IMR-90 (cell line): ENCODE data around the gene MINDY1. TPM values are rescaled to one million over a fixed set of nuclear protein-coding genes. Genes with fewer than 3 reads are reported as not detected.

Experiments
- ATAC-seq: fragments of 200-7000 bp; cut with Tn5 transposase; 2 replicates; pipeline ENCODE4 v1.9.1; 2020; ENCODE audit warnings: low read depth, mild to moderate bottlenecking, moderate library complexity
- BruUV-seq: library from RNA; stranded (reverse); fragments of 400-500 nt; replicated peaks from 2 replicates; lab custom pipeline; 2021; lab: Mats Ljungman, UMichigan
- CTCF ChIA-PET: fragments of 300-600 bp; formaldehyde crosslinking; extraction: SDS; loops from one replicate; lab custom pipeline; 2021; ENCODE audit warnings: antibody characterized with exemption; lab: Yijun Ruan, JAX
- POLR2A ChIA-PET: fragments of 300-600 bp; sonication (Branson Sonifier 250); formaldehyde crosslinking; loops from one replicate; lab custom pipeline; 2022; ENCODE audit warnings: antibody characterized with exemption; ENCODE audit not compliant: unreplicated experiment; lab: Charles Lee
- DNase-seq: peaks from one replicate; pipeline ENCODE4 v3.0.0; 2013
- H2AFZ ChIP-seq: replicated peaks from 2 replicates; pipeline ENCODE3; 2013; ENCODE audit warnings: low read length, mild to moderate bottlenecking; ENCODE audit not compliant: poor library complexity
- H2AK5ac ChIP-seq: 2 replicates; pipeline ENCODE4 v1.6.1; 2013; ENCODE audit warnings: low read depth, low read length, inconsistent platforms
- H2AK9ac ChIP-seq: replicated peaks from 2 replicates; pipeline ENCODE3; 2013; ENCODE audit warnings: mild to moderate bottlenecking, low read depth, low read length, moderate library complexity; ENCODE audit not compliant: poor library complexity
- H2BK120ac ChIP-seq: 2 replicates; pipeline ENCODE4 v1.6.1; 2013; ENCODE audit warnings: low read depth, low read length, inconsistent platforms
- H2BK15ac ChIP-seq: 3 replicates; pipeline ENCODE4 v1.6.1; 2013; ENCODE audit warnings: low read depth, low read length, inconsistent platforms
- H2BK20ac ChIP-seq: 2 replicates; pipeline ENCODE4 v1.6.1; 2013; ENCODE audit warnings: low read depth, mild to moderate bottlenecking, inconsistent platforms, low read length, moderate library complexity
- H2BK5ac ChIP-seq: 2 replicates; pipeline ENCODE4 v1.6.1; 2013; ENCODE audit warnings: mild to moderate bottlenecking, low read depth, low read length, inconsistent platforms; ENCODE audit not compliant: poor library complexity, severe bottlenecking
- H3K14ac ChIP-seq: replicated peaks from 2 replicates; pipeline ENCODE4 v1.6.1; 2013; ENCODE audit warnings: low read depth, low read length, inconsistent platforms
- H3K18ac ChIP-seq: 2 replicates; pipeline ENCODE4 v1.6.1; 2013; ENCODE audit warnings: low read depth, low read length, control low read depth
- H3K23ac ChIP-seq: 2 replicates; pipeline ENCODE4 v1.6.1; 2013; ENCODE audit warnings: low read depth, low read length, inconsistent platforms
- H3K27ac ChIP-seq: 2 replicates; pipeline ENCODE4 v1.5.1; 2013; ENCODE audit warnings: mild to moderate bottlenecking, control low read depth, low read length; ENCODE audit not compliant: insufficient read depth
- H3K27me3 ChIP-seq: 2 replicates; pipeline ENCODE4 v1.6.1; 2013; ENCODE audit warnings: low read length; ENCODE audit not compliant: control insufficient read depth, insufficient read depth
- H3K36me3 ChIP-seq: 2 replicates; pipeline ENCODE4 v1.6.1; 2013; ENCODE audit warnings: low read length, mixed read lengths; ENCODE audit not compliant: control insufficient read depth, insufficient read depth
- H3K4ac ChIP-seq: 2 replicates; pipeline ENCODE4 v1.6.1; 2013; ENCODE audit warnings: low read depth, low read length, inconsistent platforms
- H3K4me1 ChIP-seq: 2 replicates; pipeline ENCODE4 v1.6.1; 2013; ENCODE audit warnings: low read length, mixed read lengths; ENCODE audit not compliant: control insufficient read depth, insufficient read depth
- H3K4me2 ChIP-seq: 2 replicates; pipeline ENCODE4 v1.6.1; 2013; ENCODE audit warnings: low read depth, mild to moderate bottlenecking, control low read depth, low read length, moderate library complexity
- H3K4me3 ChIP-seq: 2 replicates; pipeline ENCODE4 v1.5.1; 2013; ENCODE audit warnings: low read depth, mild to moderate bottlenecking, control low read depth, low read length, moderate library complexity; ENCODE audit not compliant: insufficient read depth
- H3K56ac ChIP-seq: 2 replicates; pipeline ENCODE4 v1.6.1; 2013; ENCODE audit warnings: low read length, inconsistent platforms; ENCODE audit not compliant: insufficient read depth; ENCODE audit errors: extremely low read depth
- H3K79me1 ChIP-seq, 2 experiments: 2 replicates each; pipeline ENCODE4 v1.6.1; 2013; ENCODE audit warnings: low read length in 2 of 2, inconsistent platforms in 1 of 2, low read depth in 1 of 2
- H3K9ac ChIP-seq: 2 replicates; pipeline ENCODE4 v1.6.1; 2013; ENCODE audit warnings: low read depth, low read length, control low read depth
- H3K9me1 ChIP-seq: 2 replicates; pipeline ENCODE4 v1.6.1; 2013; ENCODE audit warnings: low read length, inconsistent platforms; ENCODE audit not compliant: insufficient read depth
- H3K9me3 ChIP-seq: 2 replicates; pipeline ENCODE4 v1.6.1; 2013; ENCODE audit warnings: low read length; ENCODE audit not compliant: control insufficient read depth, insufficient read depth
- H4K20me1 ChIP-seq: 2 replicates; pipeline ENCODE4 v1.6.1; 2013; ENCODE audit warnings: low read length, inconsistent platforms; ENCODE audit not compliant: insufficient read depth
- H4K5ac ChIP-seq: 2 replicates; pipeline ENCODE4 v1.6.1; 2013; ENCODE audit warnings: mild to moderate bottlenecking, low read depth, low read length, control low read depth
- H4K8ac ChIP-seq, 2 experiments: 2 replicates each; pipeline ENCODE4 v1.6.1; 2013; ENCODE audit warnings: low read depth in 2 of 2, low read length in 2 of 2, control low read depth in 1 of 2, inconsistent platforms in 1 of 2
- H4K91ac ChIP-seq: 2 replicates; pipeline ENCODE4 v1.6.1; 2013; ENCODE audit warnings: low read depth, low read length, inconsistent platforms; ENCODE audit not compliant: insufficient read depth
- CHD1 ChIP-seq: IDR thresholded peaks from 2 replicates; pipeline ENCODE4 v1.6.1; 2012; ENCODE audit warnings: low read depth, low read length, improper control_type of control experiment
- FOS ChIP-seq: fragments of 150-350 bp; IDR thresholded peaks from 2 replicates; pipeline ENCODE4 v1.6.1; 2016; ENCODE audit warnings: low read depth, low read length
- MAFK ChIP-seq: IDR thresholded peaks from 2 replicates; pipeline ENCODE4 v1.6.1; 2012; ENCODE audit warnings: low read depth, low read length, improper control_type of control experiment
- MXI1 ChIP-seq: IDR thresholded peaks from 2 replicates; pipeline ENCODE4 v1.6.1; 2012; ENCODE audit warnings: low read depth, mild to moderate bottlenecking, low read length, moderate library complexity, borderline replicate concordance
- POLR2A ChIP-seq: IDR thresholded peaks from 2 replicates; pipeline ENCODE4 v1.6.1; 2012; ENCODE audit warnings: mild to moderate bottlenecking, low read depth, low read length
- RAD21 ChIP-seq: IDR thresholded peaks from 2 replicates; pipeline ENCODE4 v1.6.1; 2012; ENCODE audit warnings: low read length, improper control_type of control experiment
- SMC3 ChIP-seq: fragments of 150-350 bp; IDR thresholded peaks from 2 replicates; pipeline ENCODE4 v1.6.1; 2016; ENCODE audit warnings: low read depth, mild to moderate bottlenecking, antibody characterized with exemption, low read length, moderate library complexity
- USF2 ChIP-seq: fragments of 150-350 bp; IDR thresholded peaks from 2 replicates; pipeline ENCODE4 v1.6.1; 2017; ENCODE audit warnings: mild to moderate bottlenecking, antibody characterized with exemption, low read length, low read depth
- WGBS, 2 experiments: methylation state at CpG; one replicate each; pipeline versions ENCODE4 v1.1.5 to v1.1.7; 2013; ENCODE audit warnings: missing lambda C conversion rate in 2 of 2; ENCODE audit not compliant: insufficient read length in 1 of 2; ENCODE audit errors: extremely low coverage in 2 of 2; 5-methylcytosine and 5-hydroxymethylcytosine counted together
- dilution Hi-C: fragments of 300-500 bp; cut with HindIII; formaldehyde crosslinking; loops from one replicate; pipeline ENCODE4 v1.14.3; 2018; ENCODE audit warnings: low sequenced_read_pairs; ENCODE audit not compliant: unreplicated experiment
- in situ Hi-C: fragments of 300-500 bp; cut with MboI; formaldehyde crosslinking; loops from 3 replicates; pipeline ENCODE4 v1.14.3; 2019; ENCODE audit warnings: low sequenced_read_pairs, inconsistent platforms, mixed read lengths
- intact Hi-C: fragments of 100-400 bp; cut with micrococcal nuclease; formaldehyde crosslinking; loops from 2 replicates; pipeline ENCODE4 v1.10.0; 2022
- polyA plus RNA-seq, 3 experiments: library from polyadenylated mRNA; depleted of rRNA; stranded (reverse); fragments of >200 nt; gene quantifications; 2 replicates each; pipeline ENCODE4 v1.2.3, GENCODE V29; 2012; ENCODE audit warnings: low replicate concordance in 1 of 3
- total RNA-seq: library from RNA; depleted of rRNA; stranded (reverse); fragments of >200 nt; gene quantifications from 2 replicates; pipeline ENCODE4 v1.2.3, GENCODE V29; 2012
- TF ChIP-seq, protein P1 (sequence below): conservative IDR thresholded peaks from 2 replicates; pipeline ENCODE4 v1.5.1; 2012; ENCODE audit warnings: mild to moderate bottlenecking, low read depth, low read length, improper control_type of control experiment

Gene MINDY1
- total and polyA plus RNA-seq, 2 of the 4 experiments (the other 2 are of a cell fraction): 6.6 to 7.3 TPM

DNA sequence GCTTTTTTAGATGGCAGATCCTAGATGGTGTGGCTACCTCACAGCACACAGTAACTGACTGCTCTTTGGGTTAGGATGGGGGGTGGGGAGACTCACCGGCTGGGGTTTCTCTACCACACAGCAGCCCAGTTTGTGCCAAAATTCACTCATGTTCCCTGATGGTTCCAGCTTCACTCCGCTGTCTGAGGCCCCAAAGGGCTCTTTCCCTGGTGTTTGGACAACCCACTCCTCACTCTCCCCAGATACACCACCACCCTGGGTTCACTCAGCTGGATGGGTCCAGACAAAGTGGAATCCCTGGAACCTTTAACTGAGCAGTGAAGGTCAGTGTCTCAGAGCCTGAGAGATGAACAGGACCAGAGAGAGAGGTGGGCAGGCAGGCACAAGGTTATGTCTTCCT is 48.9 kb upstream of the MINDY1 start:
- H4K5ac ChIP-seq: no peak overlapping the region
- intact Hi-C loops: no loop called here
- no peak overlapping the region for H3K56ac ChIP-seq
- no peak overlapping the region; the same call in 1 of the 2 replicates for H3K9ac ChIP-seq
- H2BK120ac ChIP-seq: no peak overlapping the region
- dilution Hi-C loops: no loop called here
- ChIA-PET POLR2A (no interaction called here), CTCF (no interaction called here)
- H3K27ac ChIP-seq: no peak overlapping the region
- no peaks in the 10 kb centered on the region for H3K9me3 ChIP-seq
- no TSS peak for BruUV-seq
- no peak overlapping the region for H2AK5ac ChIP-seq
- H3K79me1 ChIP-seq: peaks cover 28 to 82% of the 10 kb centered on the region in 2 experiments
- H3K14ac ChIP-seq: no peak overlapping the region
- no peak overlapping the region for H2BK15ac ChIP-seq
- no peak overlapping the region for H3K4me3 ChIP-seq
- no CpG with 5 or more reads among the region's 2 CpGs for WGBS, 2 experiments
- DNase-seq (no peak), ATAC-seq (no peak)
- no peak overlapping the region for H3K18ac ChIP-seq
- H3K4me2 ChIP-seq: no peak overlapping the region
- H3K36me3 ChIP-seq: peaks cover 50% of the 10 kb centered on the region
- no peaks in the 10 kb centered on the region for H3K27me3 ChIP-seq
- H4K20me1 ChIP-seq: peaks cover 53% of the 10 kb centered on the region
- no peak overlapping the region for H4K91ac ChIP-seq
- H3K9me1 ChIP-seq: peaks cover 23% of the 10 kb centered on the region
- H3K23ac ChIP-seq: no peak overlapping the region
- no peak overlapping the region for H4K8ac ChIP-seq
- H3K4ac ChIP-seq: no peak overlapping the region
- no peak overlapping the region for H2AK9ac ChIP-seq
- H3K4me1 ChIP-seq: peaks cover 9% of the 10 kb centered on the region
- TF ChIP-seq MAFK (no peak), MXI1 (no peak), SMC3 (no peak), USF2 (no peak), RAD21 (no peak), CHD1 (no peak), POLR2A (no peak), FOS (no peak)
- TF ChIP-seq, protein P1, sequence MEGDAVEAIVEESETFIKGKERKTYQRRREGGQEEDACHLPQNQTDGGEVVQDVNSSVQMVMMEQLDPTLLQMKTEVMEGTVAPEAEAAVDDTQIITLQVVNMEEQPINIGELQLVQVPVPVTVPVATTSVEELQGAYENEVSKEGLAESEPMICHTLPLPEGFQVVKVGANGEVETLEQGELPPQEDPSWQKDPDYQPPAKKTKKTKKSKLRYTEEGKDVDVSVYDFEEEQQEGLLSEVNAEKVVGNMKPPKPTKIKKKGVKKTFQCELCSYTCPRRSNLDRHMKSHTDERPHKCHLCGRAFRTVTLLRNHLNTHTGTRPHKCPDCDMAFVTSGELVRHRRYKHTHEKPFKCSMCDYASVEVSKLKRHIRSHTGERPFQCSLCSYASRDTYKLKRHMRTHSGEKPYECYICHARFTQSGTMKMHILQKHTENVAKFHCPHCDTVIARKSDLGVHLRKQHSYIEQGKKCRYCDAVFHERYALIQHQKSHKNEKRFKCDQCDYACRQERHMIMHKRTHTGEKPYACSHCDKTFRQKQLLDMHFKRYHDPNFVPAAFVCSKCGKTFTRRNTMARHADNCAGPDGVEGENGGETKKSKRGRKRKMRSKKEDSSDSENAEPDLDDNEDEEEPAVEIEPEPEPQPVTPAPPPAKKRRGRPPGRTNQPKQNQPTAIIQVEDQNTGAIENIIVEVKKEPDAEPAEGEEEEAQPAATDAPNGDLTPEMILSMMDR: no peak
- H2BK5ac ChIP-seq: no peak overlapping the region
- no peak overlapping the region for H2AFZ ChIP-seq
- H2BK20ac ChIP-seq: no peak overlapping the region
- in situ Hi-C loops: no loop called here
